GM23338 (cell line): Measurements from ENCODE around the gene PTPN5. TPM values are rescaled to one million over a fixed set of nuclear protein-coding genes. Genes with fewer than 3 reads are reported as not detected.

Experiments used
- ATAC-seq: fragments of 200-7000 bp; cut with Tn5 transposase; 3 replicates; pipeline ENCODE4 v1.9.1; 2020
- DNase-seq: peaks from one replicate; pipeline ENCODE4 v3.0.0-alpha.2; 2015; ENCODE audit warnings: low spot score
- H2AFZ ChIP-seq: fragments of 200-600 bp; sonication (generic); 2 replicates; pipeline ENCODE4 v1.8.0; 2016; ENCODE audit warnings: antibody characterized with exemption, mild to moderate bottlenecking, moderate library complexity
- H3F3A ChIP-seq: fragments of 200-600 bp; sonication (generic); replicated peaks from 2 replicates; pipeline ENCODE4 v1.8.0; 2017; ENCODE audit warnings: antibody characterized with exemption, mixed run types, low read depth
- H3K27ac ChIP-seq: fragments of 200-600 bp; sonication (generic); 2 replicates; pipeline ENCODE4 v1.6.1; 2016; ENCODE audit warnings: low read depth
- H3K27me3 ChIP-seq: fragments of 200-600 bp; sonication (generic); 2 replicates; pipeline ENCODE4 v1.8.0; 2016; ENCODE audit warnings: mild to moderate bottlenecking, mixed run types, moderate library complexity; ENCODE audit not compliant: insufficient read depth
- H3K36me3 ChIP-seq: fragments of 200-600 bp; sonication (generic); 2 replicates; pipeline ENCODE4 v1.8.0; 2016; ENCODE audit warnings: mild to moderate bottlenecking; ENCODE audit not compliant: insufficient read depth
- H3K4me1 ChIP-seq: fragments of 200-600 bp; sonication (generic); 2 replicates; pipeline ENCODE4 v1.8.0; 2016; ENCODE audit warnings: mild to moderate bottlenecking, moderate library complexity; ENCODE audit not compliant: insufficient read depth
- H3K4me2 ChIP-seq: fragments of 200-600 bp; sonication (generic); 2 replicates; pipeline ENCODE4 v1.7.1; 2017; ENCODE audit warnings: mixed run types
- H3K4me3 ChIP-seq: fragments of 200-600 bp; sonication (generic); 2 replicates; pipeline ENCODE4 v1.6.1; 2016; ENCODE audit warnings: mixed run types
- H3K79me2 ChIP-seq: fragments of 200-600 bp; sonication (generic); replicated peaks from 2 replicates; pipeline ENCODE4 v1.8.0; 2017; ENCODE audit warnings: mild to moderate bottlenecking; ENCODE audit not compliant: insufficient read depth
- H3K9me2 ChIP-seq: fragments of 200-600 bp; sonication (generic); 2 replicates; pipeline ENCODE4 v1.8.0; 2017; ENCODE audit not compliant: insufficient read depth
- H4K20me1 ChIP-seq: fragments of 200-600 bp; sonication (generic); replicated peaks from 2 replicates; pipeline ENCODE4 v1.8.0; 2017; ENCODE audit warnings: mild to moderate bottlenecking; ENCODE audit not compliant: insufficient read depth
- H3K27ac Mint-ChIP-seq: 2 replicates; pipeline ENCODE4 v1.8.0; 2020; ENCODE audit warnings: inconsistent platforms, mild to moderate bottlenecking, moderate library complexity, mixed read lengths
- H3K27me3 Mint-ChIP-seq: 3 replicates; pipeline ENCODE4 v1.8.0; 2022; ENCODE audit warnings: low read depth, mild to moderate bottlenecking, moderate library complexity, mixed read lengths, inconsistent platforms; ENCODE audit not compliant: insufficient read depth, poor library complexity
- H3K36me3 Mint-ChIP-seq: 3 replicates; pipeline ENCODE4 v1.8.0; 2021; ENCODE audit warnings: low read depth, mild to moderate bottlenecking, inconsistent platforms, moderate library complexity, mixed read lengths
- H3K4me1 Mint-ChIP-seq: 3 replicates; pipeline ENCODE4 v1.8.0; 2020; ENCODE audit warnings: mild to moderate bottlenecking, inconsistent platforms, mixed read lengths
- H3K4me3 Mint-ChIP-seq: 3 replicates; pipeline ENCODE4 v1.8.0; 2021; ENCODE audit warnings: moderate library complexity, mild to moderate bottlenecking, inconsistent platforms, mixed read lengths
- H3K9me3 Mint-ChIP-seq: 3 replicates; pipeline ENCODE4 v1.8.0; 2020; ENCODE audit warnings: moderate library complexity, mild to moderate bottlenecking, inconsistent platforms, mixed read lengths
- CREB1 ChIP-seq: fragments of 250-450 bp; sonication (Bioruptor Pico); IDR thresholded peaks from 2 replicates; pipeline ENCODE4 v1.5.0; 2020; ENCODE audit warnings: low read depth, mild to moderate bottlenecking, moderate library complexity
- CTCF ChIP-seq, 2 experiments: fragments of 200-600 bp in 1 of 2; sonication (generic) in 1 of 2; conservative IDR thresholded peaks; 2 replicates each; pipeline versions ENCODE4 v1.5.1 to v1.6.1; 2016 to 2017; ENCODE audit warnings: antibody characterized with exemption in 2 of 2, low read depth in 2 of 2, mild to moderate bottlenecking in 2 of 2, moderate library complexity in 1 of 2
- ETS1 ChIP-seq: IDR thresholded peaks from 2 replicates; pipeline ENCODE4 v1.6.1; 2016; ENCODE audit warnings: antibody characterized with exemption
- EZH2 ChIP-seq: fragments of 200-600 bp; sonication (generic); IDR thresholded peaks from one replicate; pipeline ENCODE4 v1.8.0; 2017; ENCODE audit warnings: antibody characterized with exemption, mild to moderate bottlenecking, low read depth; ENCODE audit not compliant: unreplicated experiment
- EZH2phosphoT487 ChIP-seq: fragments of 200-600 bp; sonication (generic); IDR thresholded peaks from one replicate; pipeline ENCODE4 v1.8.1; 2018; ENCODE audit warnings: antibody characterized with exemption; ENCODE audit not compliant: unreplicated experiment
- JUNB ChIP-seq: IDR thresholded peaks from one replicate; pipeline ENCODE4 v1.6.1; 2016; ENCODE audit warnings: antibody characterized with exemption; ENCODE audit not compliant: unreplicated experiment
- NANOG ChIP-seq: IDR thresholded peaks from 2 replicates; pipeline ENCODE4 v1.6.1; 2016; ENCODE audit warnings: antibody characterized with exemption, borderline replicate concordance
- POLR2AphosphoS5 ChIP-seq: IDR thresholded peaks from 2 replicates; pipeline ENCODE4 v1.6.1; 2016; ENCODE audit warnings: antibody characterized with exemption, low read depth
- REST ChIP-seq: IDR thresholded peaks from one replicate; pipeline ENCODE4 v1.6.1; 2018; ENCODE audit warnings: antibody characterized with exemption; ENCODE audit not compliant: unreplicated experiment
- STAT1 ChIP-seq: IDR thresholded peaks from one replicate; pipeline ENCODE4 v1.6.1; 2016; ENCODE audit warnings: antibody characterized with exemption; ENCODE audit not compliant: unreplicated experiment
- ZNF114 ChIP-seq: fragments of 250-450 bp; sonication (Bioruptor Pico); IDR thresholded peaks from 2 replicates; pipeline ENCODE4 v1.5.0; 2020; ENCODE audit warnings: mild to moderate bottlenecking, moderate library complexity
- ZNF331 ChIP-seq: fragments of 250-450 bp; sonication (Bioruptor Pico); IDR thresholded peaks from 2 replicates; pipeline ENCODE4 v1.5.0; 2020; ENCODE audit warnings: low read depth, mild to moderate bottlenecking, moderate library complexity
- polyA plus RNA-seq: library from polyadenylated mRNA; unstranded; fragments of >200 nt; fragmentation: Nextera tagmentation; extraction: Ambion mirVana; gene quantifications from 2 replicates; pipeline ENCODE4 v1.2.1, GENCODE V29; 2016
- total RNA-seq: library from RNA; depleted of rRNA; stranded (reverse); fragments of >200 nt; shearing (Covaris generic); gene quantifications from 2 replicates; pipeline ENCODE4 v1.2.3, GENCODE V29; 2014

The PTPN5 gene
- total and polyA plus RNA-seq, 2 experiments from 2014 or later = 3.7 to 5.7 TPM

- TF ChIP-seq ZNF114 = no peak
- TF ChIP-seq CTCF (conservative IDR thresholded peaks at IDR 0.05; ENCODE audit: low read depth in 2 of 2) = no peak
- no peak for TF ChIP-seq JUNB
- TF ChIP-seq EZH2 = no peak
- TF ChIP-seq NANOG = no peak
- no peak for TF ChIP-seq ETS1
- no peak for TF ChIP-seq ZNF331
- TF ChIP-seq POLR2AphosphoS5 = no peak
Measured at GRCh38 chr11:18761741-18762140, 29.9 kb downstream of the PTPN5 start (continued).

- Mint-ChIP-seq H3K9me3 (no peaks in the 10 kb centered on the region), H3K4me3 (no peak overlapping the region), H3K4me1 (no peaks in the 10 kb centered on the region), H3K27ac (no peak overlapping the region; the same call in 1 of the 2 replicates), H3K27me3 (peaks cover 5% of the 10 kb centered on the region), H3K36me3 (no peaks in the 10 kb centered on the region; the same call in 2 of the 3 replicates)
- no peak for ATAC-seq
- H3K36me3 ChIP-seq = no peaks in the 10 kb centered on the region
- H3K79me2 ChIP-seq = no peaks in the 10 kb centered on the region
- H3F3A ChIP-seq = no peaks in the 10 kb centered on the region
- H3K4me3 ChIP-seq = no peak overlapping the region
- H3K9me2 ChIP-seq = no peaks in the 10 kb centered on the region
- H3K27ac ChIP-seq = no peak overlapping the region
- no peak overlapping the region for H3K4me2 ChIP-seq
- H3K27me3 ChIP-seq = no peaks in the 10 kb centered on the region
- H4K20me1 ChIP-seq = no peaks in the 10 kb centered on the region
- no peak overlapping the region for H2AFZ ChIP-seq
- no peak for DNase-seq
- H3K4me1 ChIP-seq = no peaks in the 10 kb centered on the region
- no peak for TF ChIP-seq EZH2
- no peak for TF ChIP-seq POLR2AphosphoS5
- no peak for TF ChIP-seq JUNB
- no peak for TF ChIP-seq EZH2phosphoT487
- TF ChIP-seq ZNF114 = no peak
- TF ChIP-seq STAT1 = no peak
- TF ChIP-seq ZNF331 = no peak
- no peak for TF ChIP-seq ETS1
- no peak for TF ChIP-seq NANOG
- no peak for TF ChIP-seq REST
- TF ChIP-seq CTCF (conservative IDR thresholded peaks at IDR 0.05; ENCODE audit: low read depth in 2 of 2) = no peak
- no peak for TF ChIP-seq CREB1
Measured at GRCh38 chr11:18761144-18761543, 30.5 kb downstream of the PTPN5 start.
